Measurements from ENCODE around the gene ITGB6.

The ITGB6 gene

GRCh38 chr2:160144280-160144990 is 55.6 kb downstream of the ITGB6 start:
- TF ChIP-seq CTCF (IDR thresholded peaks at IDR 0.05; ENCODE audit: low read depth, low read length): no peak
- DNase-seq (ENCODE audit: extremely low read depth, low read depth): no peak

- no peak for TF ChIP-seq CTCF (IDR thresholded peaks at IDR 0.05; ENCODE audit: low read depth, low read length)
- DNase-seq (ENCODE audit: extremely low read depth, low read depth): no peak
Observed at GRCh38 chr2:160142472-160142871, 57.6 kb downstream of the ITGB6 start.

- TF ChIP-seq CTCF (IDR thresholded peaks at IDR 0.05; ENCODE audit: low read depth, low read length): no peak
- DNase-seq (ENCODE audit: extremely low read depth, low read depth): no peak
Observed at GRCh38 chr2:160141912-160142311, 58.2 kb downstream of the ITGB6 start.

GRCh38 chr2:160141419-160141818 is 58.7 kb downstream of the ITGB6 start:
- TF ChIP-seq CTCF (IDR thresholded peaks at IDR 0.05; ENCODE audit: low read depth, low read length): no peak
- DNase-seq (ENCODE audit: extremely low read depth, low read depth): no peak

- no peak for TF ChIP-seq CTCF (IDR thresholded peaks at IDR 0.05; ENCODE audit: low read depth, low read length)
- DNase-seq (ENCODE audit: extremely low read depth, low read depth): no peak
Observed at GRCh38 chr2:160140471-160140870, 59.6 kb downstream of the ITGB6 start.

- no peak for DNase-seq (ENCODE audit: extremely low read depth, low read depth)
- TF ChIP-seq CTCF (IDR thresholded peaks at IDR 0.05; ENCODE audit: low read depth, low read length): no peak
Observed at GRCh38 chr2:160139991-160140390, 60.1 kb downstream of the ITGB6 start.

GRCh38 chr2:160139350-160139749 is 60.7 kb downstream of the ITGB6 start:
- DNase-seq (ENCODE audit: extremely low read depth, low read depth): no peak
- no peak for TF ChIP-seq CTCF (IDR thresholded peaks at IDR 0.05; ENCODE audit: low read depth, low read length)

Measured in AG09319 (cell line).